Tibial nerve (tissue), 4 donors: ENCODE results near the gene NGFR.

ENCODE experiments used
- CTCF ChIP-seq, 5 experiments: fragments of 200-600 bp in 3 of 5; fragments of 450-650 bp in 2 of 5; sonication (generic) in 3 of 5; IDR thresholded peaks; one replicate each; pipeline ENCODE4 v1.5.1; 2016 to 2019; ENCODE audit warnings: antibody characterized with exemption in 5 of 5, mild to moderate bottlenecking in 3 of 5, moderate library complexity in 2 of 5
- EP300 ChIP-seq, 2 donors: sonication (generic); formaldehyde crosslinking; IDR thresholded peaks; one replicate each; pipeline ENCODE4 v1.6.1; 2017; ENCODE audit warnings: antibody characterized with exemption in 2 of 2, mild to moderate bottlenecking in 1 of 2
- POLR2A ChIP-seq, 2 donors: fragments of 450-650 bp; IDR thresholded peaks; one replicate each; pipeline ENCODE4 v1.6.1; 2017; ENCODE audit warnings: antibody characterized with exemption in 2 of 2, mild to moderate bottlenecking in 2 of 2, moderate library complexity in 2 of 2

- TF ChIP-seq CTCF (IDR thresholded peaks at IDR 0.05) (peak in 1 of 5 experiments; percentile 38), POLR2A (IDR thresholded peaks at IDR 0.05) (peak; percentile 88 to 91), EP300 (IDR thresholded peaks at IDR 0.05) (peak in 1 of 2 donors; percentile 96)
Measured at GRCh38 chr17:49494986-49495841, at the start of gene NGFR.
